GM19238 (cell line): Measurements from ENCODE around the gene SYT11.
"Not testable (repeated sequence)": the region's sequence is repeated elsewhere in the genome, so short reads cannot be mapped to it uniquely, and the experiment has no call there.

Experiments used
- DNase-seq: peaks from one replicate; pipeline ENCODE4 v3.0.0; 2011; ENCODE audit warnings: low spot score; ENCODE audit not compliant: insufficient read length

SYT11 gene

GRCh38 chr1:155860970-155861510 is 1.7 kb downstream of the SYT11 start:
- no peak for DNase-seq

GRCh38 chr1:155861896-155862295 is 2.5 kb downstream of the SYT11 start:
- no peak for DNase-seq

- no peak for DNase-seq
These were observed 5.0 kb downstream of the SYT11 start for GRCh38 chr1:155864393-155864792.

GRCh38 chr1:155867766-155868165 is 8.4 kb downstream of the SYT11 start:
- no peak for DNase-seq

GRCh38 chr1:155871390-155871789 is 12.0 kb downstream of the SYT11 start:
- no peak for DNase-seq

GRCh38 chr1:155872527-155872926 is 13.2 kb downstream of the SYT11 start:
- no peak for DNase-seq

- DNase-seq = no peak
These were observed 14.5 kb downstream of the SYT11 start for GRCh38 chr1:155873860-155874259.

GRCh38 chr1:155877945-155878344 is 18.6 kb downstream of the SYT11 start:
- no peak for DNase-seq

- DNase-seq = no peak
These were observed 20.9 kb downstream of the SYT11 start for GRCh38 chr1:155880251-155880650.

GRCh38 chr1:155880950-155881349 is 21.6 kb downstream of the SYT11 start:
- DNase-seq = no peak

- DNase-seq = peak; percentile 30
These were observed 22.9 kb downstream of the SYT11 start for GRCh38 chr1:155882235-155882634.

GRCh38 chr1:155882766-155883165 is 23.4 kb downstream of the SYT11 start:
- DNase-seq = no peak

GRCh38 chr1:155884031-155884960 is 24.9 kb downstream of the SYT11 start:
- no peak for DNase-seq

- DNase-seq = no peak
These were observed 25.6 kb downstream of the SYT11 start for GRCh38 chr1:155884982-155885381.

GRCh38 chr1:155888481-155888880 is 29.1 kb downstream of the SYT11 start:
- no peak for DNase-seq

GRCh38 chr1:155889566-155889965 is 30.2 kb downstream of the SYT11 start:
- DNase-seq = no peak

GRCh38 chr1:155890251-155890650 is 30.9 kb downstream of the SYT11 start:
- DNase-seq = no peak

- DNase-seq = no peak
These were observed 33.4 kb downstream of the SYT11 start for GRCh38 chr1:155892796-155893195.

GRCh38 chr1:155893389-155894142 is 34.2 kb downstream of the SYT11 start:
- no peak for DNase-seq

- DNase-seq = not testable (repeated sequence)
These were observed 36.2 kb downstream of the SYT11 start for GRCh38 chr1:155895617-155896016.

GRCh38 chr1:155896476-155896875 is 37.1 kb downstream of the SYT11 start:
- not testable (repeated sequence) for DNase-seq

GRCh38 chr1:155897746-155898145 is 38.4 kb downstream of the SYT11 start:
- DNase-seq = no peak
